Panc1 (cell line): ENCODE data around the gene PELI3. TPM values are rescaled to one million over a fixed set of nuclear protein-coding genes. Genes with fewer than 3 reads are reported as not detected.

Experiments used
- ATAC-seq: fragments of 200-7000 bp; cut with Tn5 transposase; 2 replicates; pipeline ENCODE4 v1.9.1; 2020; ENCODE audit warnings: mild to moderate bottlenecking, moderate library complexity
- BruUV-seq: library from RNA; stranded (reverse); fragments of 400-500 nt; replicated peaks from 2 replicates; lab custom pipeline; 2021; lab: Mats Ljungman, UMichigan
- CTCF ChIA-PET: fragments of 300-600 bp; sonication (Branson Sonifier 250); formaldehyde crosslinking; loops from one replicate; lab custom pipeline; 2022; ENCODE audit warnings: antibody characterized with exemption; lab: Charles Lee
- POLR2A ChIA-PET: fragments of 300-600 bp; sonication (Branson Sonifier 250); formaldehyde crosslinking; loops from one replicate; lab custom pipeline; 2022; ENCODE audit warnings: antibody characterized with exemption; lab: Charles Lee
- DNase-seq: peaks from one replicate; pipeline ENCODE4 v3.0.0-alpha.2; 2010; ENCODE audit warnings: low read depth, low spot score
- H3K27ac ChIP-seq: 2 replicates; pipeline ENCODE4 v1.5.1; 2011; ENCODE audit warnings: mild to moderate bottlenecking, low read length, inconsistent platforms
- H3K27me3 ChIP-seq: fragments of 200-500 bp; sonication (Bioruptor generic); 2 replicates; pipeline ENCODE4 v1.6.0; 2014; ENCODE audit warnings: low read length, inconsistent platforms; ENCODE audit not compliant: control insufficient read depth, insufficient read depth
- H3K36me3 ChIP-seq: fragments of 200-500 bp; sonication (Bioruptor generic); 2 replicates; pipeline ENCODE4 v1.5.1; 2014; ENCODE audit warnings: inconsistent platforms, mild to moderate bottlenecking, low read length, moderate library complexity; ENCODE audit not compliant: control insufficient read depth, insufficient read depth
- H3K4me1 ChIP-seq: 2 replicates; pipeline ENCODE4 v1.5.1; 2011; ENCODE audit warnings: inconsistent platforms, mild to moderate bottlenecking, low read length, moderate library complexity; ENCODE audit not compliant: control insufficient read depth, insufficient read depth
- H3K4me3 ChIP-seq, 2 experiments: 2 replicates each; pipeline ENCODE4 v1.5.1; 2011 to 2012; ENCODE audit warnings: low read depth in 2 of 2, low read length in 2 of 2, mild to moderate bottlenecking in 2 of 2, inconsistent platforms in 1 of 2, moderate library complexity in 1 of 2
- H3K9me3 ChIP-seq: fragments of 200-500 bp; sonication (Bioruptor generic); 2 replicates; pipeline ENCODE4 v1.5.1; 2014; ENCODE audit warnings: low read depth, mild to moderate bottlenecking, inconsistent platforms, low read length, moderate library complexity; ENCODE audit not compliant: control insufficient read depth, insufficient read depth
- CTCF ChIP-seq: fragments of 450-650 bp; IDR thresholded peaks from 2 replicates; pipeline ENCODE4 v1.5.1; 2017; ENCODE audit warnings: mild to moderate bottlenecking
- POLR2AphosphoS5 ChIP-seq: IDR thresholded peaks from 2 replicates; pipeline ENCODE4 v1.6.1; 2012; ENCODE audit warnings: mild to moderate bottlenecking, low read depth, low read length, moderate library complexity
- REST ChIP-seq, 2 experiments: IDR thresholded peaks; 2 replicates each; pipeline ENCODE4 v1.6.1; 2011 to 2012; ENCODE audit warnings: low read depth in 2 of 2, control low read depth in 1 of 2, low read length in 1 of 2, mild to moderate bottlenecking in 1 of 2, moderate library complexity in 1 of 2; ENCODE audit not compliant: insufficient read depth in 1 of 2
- SIN3A ChIP-seq: IDR thresholded peaks from 2 replicates; pipeline ENCODE4 v1.6.1; 2012; ENCODE audit warnings: low read depth, mild to moderate bottlenecking, low read length, moderate library complexity, borderline replicate concordance; ENCODE audit not compliant: insufficient read depth
- TCF7L2 ChIP-seq: IDR thresholded peaks from 2 replicates; pipeline ENCODE4 v1.6.1; 2011; ENCODE audit warnings: mild to moderate bottlenecking, low read depth, low read length, inconsistent platforms
- in situ Hi-C: cut with HindIII; loops from 2 replicates; pipeline ENCODE4 v1.10.0; 2016; ENCODE audit warnings: low sequenced_read_pairs, low pct_unique_long_range_greater_than_20kb
- intact Hi-C: fragments of 100-400 bp; cut with micrococcal nuclease; formaldehyde crosslinking; loops from one replicate; pipeline ENCODE4 v1.10.0; 2022; ENCODE audit not compliant: unreplicated experiment
- total RNA-seq: library from RNA; stranded (reverse); gene quantifications from one replicate; pipeline ENCODE4 v1.2.1, GENCODE V29; 2021; ENCODE audit not compliant: unreplicated experiment

The PELI3 gene
- total RNA-seq, 1 experiment from 2014 or later: 9.1 TPM

- CTCF ChIA-PET: interaction anchor here (0.7 to 1.1 kb wide), 4 partner anchors 11 to 28 kb away, joined by 3 to 10 read pairs (median 4); partner anchors contain the start of gene MRPL11
- peak overlapping the region; percentile 26; the same call in 1 of the 2 replicates for H3K27ac ChIP-seq
- in situ Hi-C loops: no loop called here
- DNase-seq: no peak
- peak overlapping the region; percentile 50 to 70 for H3K4me3 ChIP-seq
- BruUV-seq: no TSS peak
- intact Hi-C loops: no loop called here
- ATAC-seq: peak; percentile 70
- POLR2A ChIA-PET: interaction anchor here (0.6 kb wide), 1 partner anchor 387 kb away, joined by 3 read pairs; no protein-coding TSS in a partner anchor
- no peak for TF ChIP-seq SIN3A
- TF ChIP-seq CTCF: no peak
- no peak; the same call in 1 of the 2 replicates for TF ChIP-seq TCF7L2
- no peak for TF ChIP-seq POLR2AphosphoS5
- no peak for TF ChIP-seq REST (IDR thresholded peaks at IDR 0.05; ENCODE audit: insufficient read depth in 1 of 2, low read depth in 2 of 2, low read length in 1 of 2)
- peaks cover 11% of the 10 kb centered on the region for H3K4me1 ChIP-seq
- H3K9me3 ChIP-seq: no peaks in the 10 kb centered on the region
- no peaks in the 10 kb centered on the region for H3K27me3 ChIP-seq
- H3K36me3 ChIP-seq: no peaks in the 10 kb centered on the region
Measured at GRCh38 chr11:66467034-66467659, 442 bp downstream of the PELI3 start.

- H3K9me3 ChIP-seq: no peaks in the 10 kb centered on the region
- H3K4me3 ChIP-seq: peak overlapping the region; percentile 50 to 70
Measured at GRCh38 chr11:66467756-66468155, 1.1 kb downstream of the PELI3 start.

More at GRCh38 chr11:66467756-66468155, 1.1 kb downstream of the PELI3 start:
- Histone ChIP-seq H3K27ac (no peak overlapping the region), H3K4me1 (peaks cover 11% of the 10 kb centered on the region), H3K27me3 (no peaks in the 10 kb centered on the region), H3K36me3 (no peaks in the 10 kb centered on the region)
- DNase-seq (no peak), ATAC-seq (peak; percentile 17; the same call in 1 of the 2 replicates)
- TSS peak; percentile 71 for BruUV-seq
- intact Hi-C loops: no loop called here
- ChIA-PET CTCF (interaction anchor here (0.7 kb wide), 1 partner anchor 11 kb away, joined by 3 read pairs; no protein-coding TSS in a partner anchor), POLR2A (interaction anchor here (0.6 kb wide), 1 partner anchor 90 kb away, joined by 3 read pairs; no protein-coding TSS in a partner anchor)
- TF ChIP-seq CTCF (no peak), TCF7L2 (no peak), SIN3A (no peak), POLR2AphosphoS5 (no peak), REST (IDR thresholded peaks at IDR 0.05; ENCODE audit: insufficient read depth in 1 of 2, low read depth in 2 of 2, low read length in 1 of 2) (no peak)
- in situ Hi-C loops: no loop called here
